Measurements from ENCODE around the gene DPH6. TPM values are rescaled to one million over a fixed set of nuclear protein-coding genes. Genes with fewer than 3 reads are reported as not detected.

The DPH6 gene
- total RNA-seq, 1 experiment from 2014 or later = 13.0 TPM

DNA sequence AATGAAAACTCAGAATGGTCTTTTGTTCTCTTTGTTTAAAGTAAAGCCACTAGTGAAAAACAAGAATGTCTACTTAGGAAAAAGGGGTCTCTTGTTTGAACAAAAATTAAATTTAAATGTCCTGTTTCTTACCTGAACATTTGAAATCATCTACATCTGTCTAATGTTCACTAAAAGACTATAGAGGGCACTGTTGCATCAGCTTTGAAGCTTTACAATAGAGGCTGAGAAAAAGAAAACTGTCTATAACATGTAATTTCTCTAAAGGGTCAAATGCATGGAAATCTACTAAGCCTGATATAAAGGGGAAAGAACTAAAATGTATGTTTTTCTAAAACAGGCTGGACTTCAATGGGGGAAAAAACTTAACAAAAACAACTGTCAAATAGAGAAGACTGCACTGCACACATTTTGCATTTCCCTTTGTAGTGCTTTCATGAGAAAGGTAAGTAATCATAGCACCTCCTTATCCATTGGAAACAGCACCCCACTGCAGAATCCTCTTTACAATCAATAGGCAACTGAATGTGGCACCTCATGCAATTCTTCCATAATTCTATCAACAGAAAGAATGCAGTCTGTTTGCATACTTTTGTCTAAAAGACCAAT, 26.3 kb downstream of the DPH6 start:
- Histone ChIP-seq H3K27ac (no peak overlapping the region), H3K4me3 (no peak overlapping the region), H3K36me3 (no peaks in the 10 kb centered on the region), H3K4me1 (no peaks in the 10 kb centered on the region), H3K9me3 (replicated peaks) (no peaks in the 10 kb centered on the region), H3K27me3 (no peaks in the 10 kb centered on the region)
- peak in 1 of 2 experiments; percentile 65 for DNase-seq

DNA sequence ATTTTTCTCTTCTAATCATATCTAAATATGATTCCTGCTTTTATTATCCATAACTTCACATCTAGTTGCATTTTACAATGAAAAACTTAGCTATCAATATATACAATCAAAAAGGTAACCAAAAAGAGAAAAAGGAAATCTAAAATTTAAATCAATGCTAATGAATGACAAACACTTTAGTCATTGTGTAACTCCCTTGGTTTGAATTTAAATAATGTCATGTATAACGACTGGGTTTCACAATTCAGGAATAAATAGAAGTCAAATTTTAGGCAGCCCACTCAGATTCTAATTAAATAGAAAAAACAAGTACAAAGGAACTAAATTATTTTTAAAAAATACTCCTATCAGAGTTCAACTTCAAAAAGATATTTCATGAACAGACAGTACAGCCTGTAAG, 26.9 kb downstream of the DPH6 start:
- Histone ChIP-seq H3K36me3 (no peaks in the 10 kb centered on the region), H3K27me3 (no peaks in the 10 kb centered on the region), H3K9me3 (replicated peaks) (no peaks in the 10 kb centered on the region), H3K27ac (no peak overlapping the region), H3K4me1 (no peaks in the 10 kb centered on the region), H3K4me3 (no peak overlapping the region)
- no peak for DNase-seq

DNA sequence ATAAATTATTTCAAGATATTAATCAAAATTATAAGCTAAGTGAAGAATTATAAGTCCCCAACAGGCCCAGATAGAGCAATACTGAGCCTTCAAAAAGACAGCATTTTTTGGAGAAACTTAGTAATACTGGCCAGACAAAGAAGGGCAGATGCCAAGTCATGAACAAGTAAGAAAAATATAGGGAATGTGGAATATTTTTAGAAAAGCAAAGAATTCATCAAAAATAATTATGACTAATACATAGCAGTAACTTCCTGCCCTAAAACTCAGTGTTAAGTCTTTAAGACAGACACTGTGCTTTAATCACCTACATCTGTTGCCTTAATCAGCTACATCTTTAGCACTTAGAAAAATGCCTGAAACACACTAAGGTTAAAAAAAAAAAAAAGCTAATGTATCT, 31.2 kb downstream of the DPH6 start:
- Histone ChIP-seq H3K36me3 (no peaks in the 10 kb centered on the region), H3K27me3 (no peaks in the 10 kb centered on the region), H3K9me3 (replicated peaks) (no peaks in the 10 kb centered on the region; the same call in 1 of the 2 replicates), H3K27ac (no peak overlapping the region), H3K4me3 (no peak overlapping the region), H3K4me1 (no peaks in the 10 kb centered on the region)
- DNase-seq = no peak

GRCh38 chr15:35507932-35508638, 37.9 kb downstream of the DPH6 start:
- no peak overlapping the region for H3K27ac ChIP-seq
- H3K4me1 ChIP-seq = peaks cover 13% of the 10 kb centered on the region
- H3K4me3 ChIP-seq = no peak overlapping the region
- H3K9me3 ChIP-seq (replicated peaks) = no peaks in the 10 kb centered on the region; the same call in 1 of the 2 replicates
- H3K27me3 ChIP-seq = no peaks in the 10 kb centered on the region
- H3K36me3 ChIP-seq = no peaks in the 10 kb centered on the region
- no peak for DNase-seq

GRCh38 chr15:35506272-35506870, 39.6 kb downstream of the DPH6 start:
- no peaks in the 10 kb centered on the region for H3K9me3 ChIP-seq (replicated peaks)
- no peaks in the 10 kb centered on the region for H3K36me3 ChIP-seq
- H3K4me3 ChIP-seq = no peak overlapping the region; the same call in 1 of the 2 replicates
- no peaks in the 10 kb centered on the region for H3K27me3 ChIP-seq
- H3K4me1 ChIP-seq = peaks cover 13% of the 10 kb centered on the region
- DNase-seq = peak; percentile 10 to 61
- H3K27ac ChIP-seq = peak overlapping the region; percentile 33

- no peaks in the 10 kb centered on the region for H3K36me3 ChIP-seq
- no peak for DNase-seq
- H3K9me3 ChIP-seq (replicated peaks) = no peaks in the 10 kb centered on the region
- no peak overlapping the region for H3K4me3 ChIP-seq
- H3K4me1 ChIP-seq = peaks cover 13% of the 10 kb centered on the region
- no peaks in the 10 kb centered on the region for H3K27me3 ChIP-seq
- peak overlapping the region; percentile 33; the same call in 1 of the 2 replicates for H3K27ac ChIP-seq
These were observed 40.2 kb downstream of the DPH6 start for GRCh38 chr15:35505809-35506208.

- Histone ChIP-seq H3K27ac (no peak overlapping the region), H3K27me3 (no peaks in the 10 kb centered on the region), H3K36me3 (no peaks in the 10 kb centered on the region), H3K4me3 (no peak overlapping the region), H3K9me3 (replicated peaks) (no peaks in the 10 kb centered on the region), H3K4me1 (peaks cover 13% of the 10 kb centered on the region)
- no peak for DNase-seq
These were observed 40.8 kb downstream of the DPH6 start for GRCh38 chr15:35505141-35505540.

DNA sequence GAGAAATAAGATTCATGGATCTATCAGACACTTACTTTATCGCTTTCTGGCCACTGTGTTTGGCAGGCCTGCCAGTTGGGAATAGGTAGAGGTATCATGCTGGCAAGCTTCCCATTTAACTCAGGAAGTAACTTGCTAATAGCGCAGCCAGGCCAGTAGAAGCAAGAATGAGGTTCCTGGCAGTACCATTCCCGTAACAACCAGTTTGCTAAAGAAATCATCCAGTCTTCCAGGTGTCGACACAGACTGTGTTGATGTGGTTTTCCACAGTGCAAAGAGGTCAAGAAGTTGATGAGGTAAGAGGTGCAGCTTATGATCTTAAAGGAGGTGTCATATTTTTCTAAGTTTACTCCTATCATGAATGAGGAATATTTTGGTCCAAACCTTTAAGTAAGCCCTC, 46.2 kb downstream of the DPH6 start:
- H3K4me1 ChIP-seq = 0 out of 2 replicates have a peak, but pooled peaks cover 3% of the 10 kb centered on the region
- H3K9me3 ChIP-seq (replicated peaks) = no peaks in the 10 kb centered on the region
- no peaks in the 10 kb centered on the region for H3K36me3 ChIP-seq
- no peak for DNase-seq
- H3K4me3 ChIP-seq = no peak overlapping the region
- no peaks in the 10 kb centered on the region for H3K27me3 ChIP-seq
- H3K27ac ChIP-seq = no peak overlapping the region

- no peak for DNase-seq
- Histone ChIP-seq H3K9me3 (replicated peaks) (no peaks in the 10 kb centered on the region), H3K27ac (no peak overlapping the region), H3K4me1 (0 out of 2 replicates have a peak, but pooled peaks cover 3% of the 10 kb centered on the region), H3K36me3 (no peaks in the 10 kb centered on the region), H3K27me3 (no peaks in the 10 kb centered on the region), H3K4me3 (no peak overlapping the region)
These were observed 49.4 kb downstream of the DPH6 start for GRCh38 chr15:35496585-35496984.

DNA sequence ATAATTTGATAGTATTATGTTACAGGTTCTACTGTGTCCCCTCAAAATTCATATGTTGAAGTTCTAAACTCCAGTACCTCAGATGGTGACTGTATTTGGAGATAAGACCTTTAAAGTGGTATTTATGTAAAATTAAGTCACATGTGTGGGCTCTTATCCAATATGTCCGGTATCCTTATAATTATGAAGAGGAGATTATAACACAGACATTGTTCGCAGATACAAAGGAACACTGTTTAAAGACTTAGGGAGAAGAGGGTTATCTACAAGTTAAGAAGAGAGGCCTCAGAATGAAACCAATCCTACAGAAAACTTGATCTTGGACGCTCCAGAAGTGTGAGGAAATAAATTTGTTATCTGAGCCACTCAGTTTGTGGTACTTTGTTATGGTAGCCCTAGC, 50.9 kb downstream of the DPH6 start:
- Histone ChIP-seq H3K27me3 (no peaks in the 10 kb centered on the region), H3K27ac (no peak overlapping the region), H3K4me3 (no peak overlapping the region), H3K36me3 (no peaks in the 10 kb centered on the region), H3K9me3 (replicated peaks) (no peaks in the 10 kb centered on the region), H3K4me1 (0 out of 2 replicates have a peak, but pooled peaks cover 3% of the 10 kb centered on the region)
- peak in 1 of 2 experiments; percentile 28 for DNase-seq

GRCh38 chr15:35491999-35492398, 54.0 kb downstream of the DPH6 start:
- H3K4me3 ChIP-seq = no peak overlapping the region
- no peaks in the 10 kb centered on the region for H3K36me3 ChIP-seq
- H3K27ac ChIP-seq = no peak overlapping the region
- H3K9me3 ChIP-seq (replicated peaks) = no peaks in the 10 kb centered on the region
- DNase-seq = no peak
- H3K27me3 ChIP-seq = no peaks in the 10 kb centered on the region
- H3K4me1 ChIP-seq = 0 out of 2 replicates have a peak, but pooled peaks cover 3% of the 10 kb centered on the region

GRCh38 chr15:35491173-35491572, 54.8 kb downstream of the DPH6 start:
- Histone ChIP-seq H3K27ac (no peak overlapping the region), H3K4me1 (0 out of 2 replicates have a peak, but pooled peaks cover 3% of the 10 kb centered on the region), H3K36me3 (no peaks in the 10 kb centered on the region), H3K4me3 (no peak overlapping the region), H3K27me3 (no peaks in the 10 kb centered on the region), H3K9me3 (replicated peaks) (no peaks in the 10 kb centered on the region)
- no peak for DNase-seq

GRCh38 chr15:35490511-35490910, 55.5 kb downstream of the DPH6 start:
- H3K36me3 ChIP-seq = no peaks in the 10 kb centered on the region
- no peak for DNase-seq
- no peak overlapping the region for H3K4me3 ChIP-seq
- 0 out of 2 replicates have a peak, but pooled peaks cover 3% of the 10 kb centered on the region for H3K4me1 ChIP-seq
- no peaks in the 10 kb centered on the region for H3K9me3 ChIP-seq (replicated peaks)
- H3K27me3 ChIP-seq = no peaks in the 10 kb centered on the region
- H3K27ac ChIP-seq = no peak overlapping the region

- H3K36me3 ChIP-seq = no peaks in the 10 kb centered on the region
- no peaks in the 10 kb centered on the region for H3K27me3 ChIP-seq
- H3K4me3 ChIP-seq = no peak overlapping the region
- peaks cover under 1% of the 10 kb centered on the region for H3K4me1 ChIP-seq
- no peaks in the 10 kb centered on the region for H3K9me3 ChIP-seq (replicated peaks)
- no peak for DNase-seq
- no peak overlapping the region for H3K27ac ChIP-seq
These were observed 58.5 kb downstream of the DPH6 start for GRCh38 chr15:35487417-35487816.

- Histone ChIP-seq H3K4me3 (no peak overlapping the region), H3K9me3 (replicated peaks) (no peaks in the 10 kb centered on the region), H3K36me3 (no peaks in the 10 kb centered on the region), H3K4me1 (peaks cover 12% of the 10 kb centered on the region), H3K27ac (no peak overlapping the region), H3K27me3 (no peaks in the 10 kb centered on the region)
- DNase-seq = no peak
These were observed 59.7 kb downstream of the DPH6 start for GRCh38 chr15:35486296-35486695.
